ENCODE data around the gene COPE. TPM values are rescaled to one million over a fixed set of nuclear protein-coding genes. Genes with fewer than 3 reads are reported as not detected.

COPE gene
- 100 to 1,000 TPM; 196 to 226 TPM for total RNA-seq
- polyA plus RNA-seq (ENCODE audit: insufficient read length in 6 of 6) = 100 to 1,000 TPM in 3 of 6 donors, 10 to 100 TPM in 3; 81.1 to 114 (median 98.9) TPM
- long read RNA-seq, donor 1, transcript COPE-201 (10 exons, 1,141 nt) = major isoform, 65 of 109 reads
- long read RNA-seq, donor 1, partial matches to known transcripts = 42 of 109 reads
- long read RNA-seq, donor 1, other reads (novel, unspliced or antisense) = 0 of 109 reads
- long read RNA-seq, donor 2, transcript COPE-201 (10 exons, 1,141 nt) = major isoform, 48 of 86 reads
- long read RNA-seq, donor 2, partial matches to known transcripts = 31 of 86 reads
- long read RNA-seq, donor 2, other reads (novel, unspliced or antisense) = 5 of 86 reads
- long read RNA-seq, donor 3, transcript COPE-201 (10 exons, 1,141 nt) = major isoform, 78 of 86 reads
- long read RNA-seq, donor 3, partial matches to known transcripts = 5 of 86 reads
- long read RNA-seq, donor 3, other reads (novel, unspliced or antisense) = 0 of 86 reads
- long read RNA-seq, donor 4, transcript COPE-201 (10 exons, 1,141 nt) = major isoform, 128 of 158 reads
- long read RNA-seq, donor 4, partial matches to known transcripts = 7 of 158 reads
- long read RNA-seq, donor 4, other reads (novel, unspliced or antisense) = 17 of 158 reads
- long read RNA-seq, donor 5, transcript COPE-201 (10 exons, 1,141 nt) = major isoform, 47 of 62 reads
- long read RNA-seq, donor 5, partial matches to known transcripts = 13 of 62 reads
- long read RNA-seq, donor 5, other reads (novel, unspliced or antisense) = 0 of 62 reads
- long read RNA-seq, donor 6, transcript COPE-201 (10 exons, 1,141 nt) = major isoform, 74 of 92 reads
- long read RNA-seq, donor 6, partial matches to known transcripts = 14 of 92 reads
- long read RNA-seq, donor 6, other reads (novel, unspliced or antisense) = 0 of 92 reads
- long read RNA-seq, donor 7, transcript COPE-201 (10 exons, 1,141 nt) = major isoform, 30 of 31 reads
- long read RNA-seq, donor 7, partial matches to known transcripts = 0 of 31 reads
- long read RNA-seq, donor 7, other reads (novel, unspliced or antisense) = 0 of 31 reads
- long read RNA-seq, donor 8, transcript COPE-201 (10 exons, 1,141 nt) = major isoform, 70 of 76 reads
- long read RNA-seq, donor 8, partial matches to known transcripts = 5 of 76 reads
- long read RNA-seq, donor 8, other reads (novel, unspliced or antisense) = 0 of 76 reads
- long read RNA-seq, donor 9, partial matches to known transcripts = 0 of 2 reads
- long read RNA-seq, donor 9, other reads (novel, unspliced or antisense) = 0 of 2 reads
- long read RNA-seq, donor 10, transcript COPE-202 (9 exons, 948 nt) = minor isoform, 5 of 331 reads
- long read RNA-seq, donor 10, transcript COPE-201 (10 exons, 1,141 nt) = major isoform, 273 of 331 reads
- long read RNA-seq, donor 10, partial matches to known transcripts = 6 of 331 reads
- long read RNA-seq, donor 10, other reads (novel, unspliced or antisense) = 41 of 331 reads
- long read RNA-seq, donor 11 = 0 reads
- long read RNA-seq, donor 12, transcript COPE-201 (10 exons, 1,141 nt) = major isoform, 49 of 53 reads
- long read RNA-seq, donor 12, partial matches to known transcripts = 0 of 53 reads
- long read RNA-seq, donor 12, other reads (novel, unspliced or antisense) = 0 of 53 reads

DNA sequence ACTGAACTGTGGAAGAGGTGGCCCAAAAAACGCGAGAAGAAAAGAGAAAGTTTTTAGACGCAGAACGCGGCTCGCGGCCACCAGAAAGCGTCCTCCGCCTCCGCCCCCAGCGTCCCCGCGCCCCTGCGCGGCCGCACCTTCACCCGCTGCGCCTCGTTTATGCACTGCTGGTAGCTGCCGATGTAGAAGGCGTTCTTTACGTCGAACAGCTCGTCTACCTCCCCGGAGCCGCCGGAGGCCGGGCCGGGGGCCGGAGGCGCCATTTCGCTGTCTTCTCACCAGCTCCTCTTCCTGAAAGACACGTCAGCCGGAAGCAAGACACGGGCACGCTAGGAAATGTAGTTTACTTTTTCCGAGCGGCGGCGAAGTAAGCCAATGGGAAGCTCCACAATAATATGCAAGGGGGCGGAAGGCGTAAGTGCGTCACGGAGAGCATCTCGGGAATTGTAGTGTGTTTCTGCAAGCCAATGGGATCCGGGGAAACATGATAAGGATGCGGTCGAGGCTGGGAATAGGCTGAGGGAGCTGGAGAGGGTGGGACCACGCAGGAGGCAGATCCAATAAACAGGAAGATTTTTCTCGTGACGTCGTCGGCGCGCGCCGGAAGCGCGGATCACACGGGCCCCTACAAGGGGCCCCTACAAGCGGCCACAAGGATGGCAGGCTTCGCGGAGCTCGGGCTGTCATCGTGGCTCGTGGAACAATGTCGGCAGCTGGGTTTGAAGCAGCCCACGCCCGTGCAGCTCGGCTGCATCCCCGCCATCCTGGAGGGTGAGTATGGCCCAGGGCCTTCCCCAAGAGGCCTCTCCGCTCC lies at the start of gene COPE, which contains the start of gene DDX49:
Gene COPE (minus strand): TSS at position 302 of the 814 bp plus-strand sequence. CDS start 39 bp downstream, at position 263.
Gene DDX49 (plus strand): TSS at position 630 of the 814 bp plus-strand sequence. CDS start 27 bp downstream, at position 657.
- H3K9me3 ChIP-seq = no peaks in the 10 kb centered on the region
- intact Hi-C loops (cut with DNase I) = no loop called here

DNA sequence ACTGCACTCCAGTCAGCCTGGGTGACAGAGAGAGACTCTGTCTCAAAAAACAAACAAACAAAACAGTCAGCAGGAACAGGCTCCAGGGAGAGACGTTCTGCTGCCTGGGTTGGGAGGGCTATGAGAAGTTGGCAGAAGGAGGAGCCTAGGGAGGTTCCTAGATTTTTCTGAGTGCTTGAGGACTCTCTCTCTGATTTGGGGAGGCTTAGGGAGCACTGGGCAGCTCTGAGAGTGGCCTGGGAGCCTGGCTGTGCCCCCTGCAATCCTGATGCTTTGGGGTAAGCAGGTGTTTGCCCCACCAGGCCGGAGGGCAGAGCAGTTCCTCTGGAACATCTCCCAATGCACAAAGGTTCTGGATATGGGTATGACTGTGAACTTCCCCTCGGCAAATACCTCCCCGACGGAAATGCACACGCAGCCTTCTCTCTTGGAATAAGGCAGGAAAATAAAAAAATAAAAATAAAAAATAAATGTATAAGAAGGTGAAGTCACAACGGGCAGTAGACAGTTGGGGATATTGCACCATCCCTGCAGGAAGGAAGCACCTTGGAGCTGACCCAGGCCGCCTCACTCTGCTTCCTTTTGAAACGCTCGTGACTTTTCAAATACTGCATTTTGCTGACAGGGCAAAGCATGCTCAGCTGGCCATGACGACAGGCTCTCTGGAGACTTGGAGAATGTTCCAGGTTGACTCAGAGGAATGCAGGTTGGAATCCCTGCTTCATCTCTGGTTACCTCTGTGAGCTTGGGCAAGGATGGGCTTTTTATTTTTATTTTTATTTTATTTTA lies 48.4 kb upstream of the COPE start:
- Histone ChIP-seq H3K4me3 (no peak overlapping the region), H3K27ac (peak overlapping the region; percentile 71 to 95), H3K9me3 (no peaks in the 10 kb centered on the region), H3K4me1 (peaks cover 7 to 64% of the 10 kb centered on the region in 2 donors), H3K36me3 (no peaks in the 10 kb centered on the region), H3K27me3 (peaks cover 0 to 4% of the 10 kb centered on the region in 2 donors)
- TF ChIP-seq, protein P1, sequence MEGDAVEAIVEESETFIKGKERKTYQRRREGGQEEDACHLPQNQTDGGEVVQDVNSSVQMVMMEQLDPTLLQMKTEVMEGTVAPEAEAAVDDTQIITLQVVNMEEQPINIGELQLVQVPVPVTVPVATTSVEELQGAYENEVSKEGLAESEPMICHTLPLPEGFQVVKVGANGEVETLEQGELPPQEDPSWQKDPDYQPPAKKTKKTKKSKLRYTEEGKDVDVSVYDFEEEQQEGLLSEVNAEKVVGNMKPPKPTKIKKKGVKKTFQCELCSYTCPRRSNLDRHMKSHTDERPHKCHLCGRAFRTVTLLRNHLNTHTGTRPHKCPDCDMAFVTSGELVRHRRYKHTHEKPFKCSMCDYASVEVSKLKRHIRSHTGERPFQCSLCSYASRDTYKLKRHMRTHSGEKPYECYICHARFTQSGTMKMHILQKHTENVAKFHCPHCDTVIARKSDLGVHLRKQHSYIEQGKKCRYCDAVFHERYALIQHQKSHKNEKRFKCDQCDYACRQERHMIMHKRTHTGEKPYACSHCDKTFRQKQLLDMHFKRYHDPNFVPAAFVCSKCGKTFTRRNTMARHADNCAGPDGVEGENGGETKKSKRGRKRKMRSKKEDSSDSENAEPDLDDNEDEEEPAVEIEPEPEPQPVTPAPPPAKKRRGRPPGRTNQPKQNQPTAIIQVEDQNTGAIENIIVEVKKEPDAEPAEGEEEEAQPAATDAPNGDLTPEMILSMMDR (IDR thresholded peaks at IDR 0.05) = no peak
- peak; percentile 62 for ATAC-seq
- intact Hi-C loops (cut with DNase I) = no loop called here
- DNase-seq = peak in 2 of 4 donors; percentile 51 to 83

More for the DNA sequence above, at the start of gene COPE, which contains the start of gene DDX49:
- peak within 1 kb of the TSS; percentile 84 to 96 for H3K27ac ChIP-seq
- no peaks in the 10 kb centered on the region for H3K27me3 ChIP-seq
- ATAC-seq (peak; percentile 98), DNase-seq (peak; percentile 96 to 100 (median 98))
- peak within 1 kb of the TSS; percentile 90 to 94 for H3K4me3 ChIP-seq
- peaks cover 20 to 52% of the 10 kb centered on the region in 2 donors for H3K4me1 ChIP-seq
- H3K36me3 ChIP-seq = peaks cover 0 to 54% of the 10 kb centered on the region in 2 donors
- TF ChIP-seq, protein P1 (IDR thresholded peaks at IDR 0.05) = peak in 1 of 2 donors; percentile 13

DNA sequence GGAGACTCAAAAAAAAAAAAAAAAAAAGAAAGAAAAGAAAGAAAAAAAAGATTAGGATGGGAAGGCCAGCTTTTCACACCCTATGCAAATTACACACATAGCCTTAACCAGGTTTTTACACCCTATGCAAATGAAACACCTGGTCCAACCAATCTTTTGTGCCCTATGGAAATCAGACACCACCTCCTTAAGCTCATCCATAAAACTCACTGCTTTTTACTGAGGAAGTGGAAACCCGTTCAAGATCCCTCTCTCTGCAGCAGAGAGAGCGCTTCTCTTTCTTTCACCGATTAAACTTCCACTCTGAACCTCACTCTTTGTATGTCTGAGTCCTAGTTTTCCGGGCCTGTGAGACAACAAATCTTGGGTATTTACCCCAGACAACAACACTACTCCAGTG lies 47.1 kb upstream of the COPE start:
- Histone ChIP-seq H3K9me3 (no peaks in the 10 kb centered on the region), H3K27me3 (peaks cover 0 to 16% of the 10 kb centered on the region in 2 donors), H3K27ac (peak overlapping the region; percentile 71 to 95), H3K36me3 (no peaks in the 10 kb centered on the region), H3K4me1 (peaks cover 4 to 56% of the 10 kb centered on the region in 2 donors), H3K4me3 (no peak overlapping the region)
- ATAC-seq (no peak), DNase-seq (no peak)
- TF ChIP-seq, protein P1 (IDR thresholded peaks at IDR 0.05) = no peak
- intact Hi-C loops (cut with DNase I) = no loop called here

Measured in left lung (tissue), 14 donors.